ENCODE measurements around the gene ITIH3. TPM values are rescaled to one million over a fixed set of nuclear protein-coding genes. Genes with fewer than 3 reads are reported as not detected.

Gene ITIH3
- total and polyA plus RNA-seq, 2 of the 4 experiments (the other 2 are of a cell fraction) = 0.72 to 0.94 TPM

DNA sequence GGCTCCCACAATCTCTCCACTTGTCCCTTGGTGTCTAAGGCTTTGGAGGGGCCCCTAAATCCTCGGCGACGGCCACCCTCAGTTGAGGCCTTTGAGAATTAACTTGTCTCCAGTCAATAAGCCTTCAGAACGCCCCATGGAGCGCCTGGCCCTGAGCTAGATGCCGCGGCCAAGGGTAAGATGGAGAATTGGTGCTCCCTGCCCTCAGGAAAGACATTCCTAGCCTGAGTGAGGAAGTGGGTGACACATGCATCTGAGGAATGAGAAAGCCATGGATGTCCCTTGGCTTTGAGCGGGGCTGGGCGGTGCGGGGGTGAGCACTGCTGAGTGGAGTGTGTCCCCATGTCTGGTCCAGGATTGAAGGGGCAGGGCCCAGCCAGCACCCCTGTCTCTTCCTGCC, 22.6 kb downstream of the ITIH3 start:
- ChIA-PET CTCF (no interaction called here), POLR2A (ENCODE audit: unreplicated experiment) (no interaction called here)
- intact Hi-C loops (cut with micrococcal nuclease) (no loop called here), in situ Hi-C loops (cut with MboI; ENCODE audit: low sequenced_read_pairs) (no loop called here), dilution Hi-C loops (cut with HindIII; ENCODE audit: low sequenced_read_pairs, unreplicated experiment) (no loop called here)
- H2AFZ ChIP-seq (replicated peaks; ENCODE audit: low read length, poor library complexity) = no peak overlapping the region
- no peak overlapping the region for H3K4me2 ChIP-seq (ENCODE audit: low read depth, low read length)
- H4K20me1 ChIP-seq (ENCODE audit: insufficient read depth, low read length) = no peaks in the 10 kb centered on the region
- H2AK5ac ChIP-seq (ENCODE audit: low read depth, low read length) = no peak overlapping the region
- ATAC-seq (ENCODE audit: low read depth) (no peak), DNase-seq (no peak)
- H4K91ac ChIP-seq (ENCODE audit: insufficient read depth, low read depth, low read length) = no peak overlapping the region
- H3K27me3 ChIP-seq (ENCODE audit: control insufficient read depth, insufficient read depth, low read length) = peaks cover 13% of the 10 kb centered on the region
- no peak overlapping the region for H3K4ac ChIP-seq (ENCODE audit: low read depth, low read length)
- BruUV-seq (replicated peaks) = no TSS peak
- H3K9me1 ChIP-seq (ENCODE audit: insufficient read depth, low read length) = no peaks in the 10 kb centered on the region
- H2BK20ac ChIP-seq (ENCODE audit: low read depth, low read length) = no peak overlapping the region
- H4K5ac ChIP-seq (ENCODE audit: low read depth, low read length) = no peak overlapping the region
- H3K23ac ChIP-seq (ENCODE audit: low read depth, low read length) = no peak overlapping the region
- TF ChIP-seq, protein P1, sequence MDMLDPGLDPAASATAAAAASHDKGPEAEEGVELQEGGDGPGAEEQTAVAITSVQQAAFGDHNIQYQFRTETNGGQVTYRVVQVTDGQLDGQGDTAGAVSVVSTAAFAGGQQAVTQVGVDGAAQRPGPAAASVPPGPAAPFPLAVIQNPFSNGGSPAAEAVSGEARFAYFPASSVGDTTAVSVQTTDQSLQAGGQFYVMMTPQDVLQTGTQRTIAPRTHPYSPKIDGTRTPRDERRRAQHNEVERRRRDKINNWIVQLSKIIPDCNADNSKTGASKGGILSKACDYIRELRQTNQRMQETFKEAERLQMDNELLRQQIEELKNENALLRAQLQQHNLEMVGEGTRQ (IDR thresholded peaks at IDR 0.05; ENCODE audit: low read depth, low read length) = no peak
- TF ChIP-seq MXI1 (IDR thresholded peaks at IDR 0.05; ENCODE audit: borderline replicate concordance, low read depth, low read length) = no peak
- TF ChIP-seq RCOR1 (IDR thresholded peaks at IDR 0.05; ENCODE audit: insufficient replicate concordance, low read length) = no peak
- H2BK15ac ChIP-seq (ENCODE audit: low read depth, low read length) = no peak overlapping the region
- no peak overlapping the region for H3K14ac ChIP-seq (replicated peaks; ENCODE audit: low read depth, low read length)
- H3K79me1 ChIP-seq (ENCODE audit: low read depth in 1 of 2, low read length in 2 of 2) = no peaks in the 10 kb centered on the region
- H3K9ac ChIP-seq (ENCODE audit: low read depth, low read length) = no peak overlapping the region
- H4K8ac ChIP-seq (ENCODE audit: low read depth in 2 of 2, low read length in 2 of 2) = no peak overlapping the region
- H2BK120ac ChIP-seq (ENCODE audit: low read depth, low read length) = no peak overlapping the region
- H2BK5ac ChIP-seq (ENCODE audit: low read depth, low read length, poor library complexity, severe bottlenecking) = no peak overlapping the region
- no peak overlapping the region for H3K18ac ChIP-seq (ENCODE audit: low read depth, low read length)
- no peaks in the 10 kb centered on the region for H3K9me3 ChIP-seq (ENCODE audit: control insufficient read depth, insufficient read depth, low read length)
- WGBS, 2 experiments (ENCODE audit: extremely low coverage in 2 of 2, insufficient read length in 1 of 2) = 100% methylated on average over 3 of the region's 10 CpGs; no CpG with 5 or more reads in 1 of the 2 experiments
- no peak overlapping the region for H3K56ac ChIP-seq (ENCODE audit: extremely low read depth, insufficient read depth, low read length)
- no peak overlapping the region for H3K27ac ChIP-seq (ENCODE audit: insufficient read depth, low read length)
- no peak overlapping the region for H2AK9ac ChIP-seq (replicated peaks; ENCODE audit: low read depth, low read length, poor library complexity)
- no peaks in the 10 kb centered on the region for H3K36me3 ChIP-seq (ENCODE audit: control insufficient read depth, insufficient read depth, low read length)
- H3K4me3 ChIP-seq (ENCODE audit: insufficient read depth, low read depth, low read length) = no peak overlapping the region
- H3K4me1 ChIP-seq (ENCODE audit: control insufficient read depth, insufficient read depth, low read length) = no peaks in the 10 kb centered on the region

Measured in IMR-90 (cell line).